Fibroblast of pulmonary artery (primary cell): ENCODE measurements around the gene ADGRL3.

Experiments
- DNase-seq: peaks from one replicate; pipeline ENCODE4 v3.0.0-alpha.2; 2010; ENCODE audit warnings: low read depth
- H3K4me3 ChIP-seq: replicated peaks from 2 replicates; pipeline ENCODE4 v1.5.1; 2011; ENCODE audit warnings: low read depth, mild to moderate bottlenecking, control low read depth, low read length, moderate library complexity
- TF ChIP-seq, protein P1 (sequence below): IDR thresholded peaks from 2 replicates; pipeline ENCODE4 v1.5.1; 2011; ENCODE audit warnings: mild to moderate bottlenecking, control low read depth, low read length, inconsistent platforms; ENCODE audit errors: missing control alignments

Gene ADGRL3

DNA sequence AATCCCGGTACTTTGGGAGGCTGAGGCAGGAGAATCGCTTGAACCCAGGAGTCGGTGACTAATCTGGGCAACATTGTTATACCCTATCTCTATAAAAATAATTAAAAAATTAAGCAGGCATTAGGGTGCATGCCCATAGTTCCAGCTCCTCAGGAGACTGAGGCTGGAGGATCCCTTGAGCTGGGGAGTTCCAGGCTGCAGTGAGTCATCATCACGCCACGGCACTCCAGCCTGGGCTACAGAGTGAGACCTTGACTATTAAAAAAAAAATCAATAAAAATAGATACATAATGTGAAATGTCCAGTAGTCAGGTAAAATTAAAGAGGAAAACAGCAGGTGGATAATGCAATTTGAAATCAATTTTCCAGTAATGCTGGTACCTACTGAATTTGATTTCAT is 14.6 kb downstream of the ADGRL3 start:
- no peak for DNase-seq
- TF ChIP-seq, protein P1, sequence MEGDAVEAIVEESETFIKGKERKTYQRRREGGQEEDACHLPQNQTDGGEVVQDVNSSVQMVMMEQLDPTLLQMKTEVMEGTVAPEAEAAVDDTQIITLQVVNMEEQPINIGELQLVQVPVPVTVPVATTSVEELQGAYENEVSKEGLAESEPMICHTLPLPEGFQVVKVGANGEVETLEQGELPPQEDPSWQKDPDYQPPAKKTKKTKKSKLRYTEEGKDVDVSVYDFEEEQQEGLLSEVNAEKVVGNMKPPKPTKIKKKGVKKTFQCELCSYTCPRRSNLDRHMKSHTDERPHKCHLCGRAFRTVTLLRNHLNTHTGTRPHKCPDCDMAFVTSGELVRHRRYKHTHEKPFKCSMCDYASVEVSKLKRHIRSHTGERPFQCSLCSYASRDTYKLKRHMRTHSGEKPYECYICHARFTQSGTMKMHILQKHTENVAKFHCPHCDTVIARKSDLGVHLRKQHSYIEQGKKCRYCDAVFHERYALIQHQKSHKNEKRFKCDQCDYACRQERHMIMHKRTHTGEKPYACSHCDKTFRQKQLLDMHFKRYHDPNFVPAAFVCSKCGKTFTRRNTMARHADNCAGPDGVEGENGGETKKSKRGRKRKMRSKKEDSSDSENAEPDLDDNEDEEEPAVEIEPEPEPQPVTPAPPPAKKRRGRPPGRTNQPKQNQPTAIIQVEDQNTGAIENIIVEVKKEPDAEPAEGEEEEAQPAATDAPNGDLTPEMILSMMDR, result no peak
- H3K4me3 ChIP-seq, result no peak overlapping the region

DNA sequence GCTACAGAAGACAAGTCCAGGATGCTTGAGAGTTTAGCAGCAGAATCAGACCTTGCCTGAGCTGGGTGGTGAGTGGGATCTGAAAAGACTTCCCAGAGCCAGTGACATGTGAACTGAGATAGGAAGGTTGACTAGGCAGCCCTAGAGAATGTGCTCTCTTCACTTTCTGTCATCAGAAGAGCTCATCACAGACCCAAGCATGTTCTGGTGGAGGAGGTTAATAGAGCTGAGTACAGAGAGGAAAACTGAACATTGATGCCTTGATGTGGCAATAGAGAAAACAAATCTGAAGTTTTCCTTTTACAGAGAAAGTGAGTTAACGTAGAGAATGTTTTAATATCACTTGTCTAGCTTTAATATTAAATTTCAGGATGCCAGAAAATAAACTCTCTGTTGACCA is 17.1 kb downstream of the ADGRL3 start:
- H3K4me3 ChIP-seq, result no peak overlapping the region
- DNase-seq, result no peak
- TF ChIP-seq, protein P1, result no peak

DNA sequence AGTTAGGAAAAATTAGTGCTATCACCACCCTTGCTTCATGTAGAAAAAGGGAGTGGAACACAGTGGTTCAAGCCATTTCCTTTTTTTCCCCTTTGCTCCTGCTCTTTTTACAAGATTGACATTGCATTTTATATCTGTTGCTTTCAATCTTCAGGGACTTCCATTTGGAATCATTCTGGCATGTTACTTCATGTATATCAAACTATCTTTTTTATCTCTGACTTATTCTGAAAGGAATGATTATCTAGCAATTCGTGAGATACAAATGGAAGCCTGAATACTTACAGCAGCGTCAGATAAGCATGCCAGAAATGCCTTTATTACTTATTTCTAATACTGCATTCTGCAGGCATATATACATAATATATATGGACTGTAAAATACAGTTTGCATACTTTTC is 20.4 kb downstream of the ADGRL3 start:
- no peak for DNase-seq
- TF ChIP-seq, protein P1, result no peak
- no peak overlapping the region for H3K4me3 ChIP-seq

DNA sequence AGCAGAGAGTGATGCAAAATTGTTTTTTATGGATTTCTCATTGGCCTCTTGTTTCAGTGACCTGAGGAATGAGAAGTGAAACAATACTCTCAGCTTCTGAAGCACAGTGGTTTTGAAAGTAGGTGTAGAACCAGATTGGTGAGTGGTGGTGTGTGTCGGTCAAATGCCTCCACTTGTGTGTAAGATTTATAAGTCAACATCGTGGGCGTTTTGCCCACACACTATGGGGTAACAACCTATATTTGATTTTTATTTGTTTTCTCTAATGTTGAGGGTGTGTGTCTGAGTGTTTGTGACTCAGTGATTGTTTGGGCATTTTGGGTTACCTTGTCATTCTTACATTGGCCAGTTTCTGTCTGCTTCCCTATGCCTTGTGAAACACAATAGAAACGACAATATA is 23.3 kb downstream of the ADGRL3 start:
- no peak for DNase-seq
- H3K4me3 ChIP-seq, result no peak overlapping the region
- TF ChIP-seq, protein P1, result no peak

DNA sequence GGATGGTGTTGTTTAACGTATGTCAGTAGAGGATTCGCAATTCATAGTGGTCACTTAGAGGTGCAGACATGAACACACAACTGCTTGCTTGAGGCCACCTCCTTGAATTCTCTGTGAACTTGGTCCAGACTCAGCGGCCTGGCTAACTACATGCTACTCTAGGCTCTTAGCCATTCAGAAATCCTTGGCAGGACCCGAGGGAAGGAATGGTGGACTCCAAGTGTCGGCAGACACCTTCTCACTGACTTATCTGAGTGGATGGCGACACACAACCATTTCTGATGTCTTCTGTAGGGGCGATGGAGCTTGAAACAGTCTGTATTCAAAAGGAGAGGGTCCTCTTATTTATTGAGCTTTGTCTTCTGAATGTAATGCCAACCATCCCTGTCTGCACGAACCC is 24.4 kb downstream of the ADGRL3 start:
- TF ChIP-seq, protein P1, result no peak
- no peak overlapping the region for H3K4me3 ChIP-seq
- DNase-seq, result no peak

DNA sequence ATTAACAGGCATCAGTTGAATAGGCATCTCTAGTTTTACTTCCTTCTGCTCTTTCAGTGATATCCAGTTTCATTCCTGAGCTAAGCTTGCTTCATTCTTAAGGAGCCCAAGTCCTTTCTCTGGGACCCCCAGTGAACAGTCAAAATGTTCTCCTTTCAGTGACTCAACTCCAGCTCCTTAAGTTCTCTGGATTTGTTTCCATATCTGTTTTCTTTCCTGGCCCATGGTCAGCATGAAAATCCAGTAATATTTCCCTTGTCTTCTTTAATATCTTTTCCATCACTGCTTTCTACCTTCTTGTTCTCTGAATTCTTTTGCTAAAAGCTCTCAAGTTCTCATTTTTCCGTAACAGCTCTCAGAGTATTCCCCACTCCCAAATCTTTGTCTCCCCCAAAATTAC is 25.5 kb downstream of the ADGRL3 start:
- H3K4me3 ChIP-seq, result no peak overlapping the region
- TF ChIP-seq, protein P1, result no peak
- DNase-seq, result no peak

DNA sequence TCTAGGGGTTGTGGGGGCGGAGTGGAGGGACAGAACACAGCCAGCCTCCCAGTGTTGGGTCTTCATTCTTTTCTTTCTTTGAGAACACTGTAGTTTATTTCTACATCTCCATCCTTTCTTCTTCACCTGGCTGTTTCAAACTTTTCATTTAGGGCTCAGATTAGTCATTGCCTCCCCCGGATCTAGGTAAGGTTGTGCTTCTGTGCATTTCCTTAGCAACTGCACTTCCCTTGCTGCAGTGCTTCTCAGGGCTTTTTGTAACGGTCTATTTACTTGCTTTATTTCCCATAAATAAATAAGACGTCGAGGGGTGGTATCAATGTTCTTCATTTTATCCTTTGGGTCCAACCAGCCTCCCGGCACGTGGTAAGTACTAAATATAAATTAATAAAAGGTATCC is 31.3 kb downstream of the ADGRL3 start:
- no peak overlapping the region for H3K4me3 ChIP-seq
- DNase-seq, result no peak
- TF ChIP-seq, protein P1, result no peak
